Parathyroid adenoma (tissue), 2 donors: Measurements from ENCODE around the gene DDX1.
"Not testable (repeated sequence)": the region's sequence is repeated elsewhere in the genome, so short reads cannot be mapped to it uniquely, and the experiment has no call there.

Source experiments
- H2AFZ ChIP-seq: fragments of 300-600 bp; sonication (generic); one replicate; pipeline ENCODE4 v1.7.0; 2017; ENCODE audit warnings: antibody characterized with exemption, mild to moderate bottlenecking
- H3K27ac ChIP-seq: fragments of 300-600 bp; sonication (generic); one replicate; pipeline ENCODE4 v1.7.0; 2017
- H3K27me3 ChIP-seq: fragments of 300-600 bp; sonication (generic); one replicate; pipeline ENCODE4 v1.7.0; 2017; ENCODE audit warnings: low read length; ENCODE audit not compliant: control insufficient read depth, insufficient read depth
- H3K36me3 ChIP-seq: fragments of 300-600 bp; sonication (generic); one replicate; pipeline ENCODE4 v1.7.0; 2017; ENCODE audit warnings: low read length; ENCODE audit not compliant: control insufficient read depth, insufficient read depth
- H3K4me1 ChIP-seq: fragments of 300-600 bp; sonication (generic); one replicate; pipeline ENCODE4 v1.7.0; 2017; ENCODE audit warnings: control low read depth
- H3K4me2 ChIP-seq: fragments of 300-600 bp; sonication (generic); one replicate; pipeline ENCODE4 v1.7.0; 2017; ENCODE audit warnings: low read length
- H3K4me3 ChIP-seq: fragments of 300-600 bp; sonication (generic); one replicate; pipeline ENCODE4 v1.7.0; 2017; ENCODE audit warnings: low read depth, low read length
- H3K79me2 ChIP-seq: fragments of 300-600 bp; sonication (generic); one replicate; pipeline ENCODE4 v1.7.0; 2017; ENCODE audit warnings: control low read depth
- H3K9ac ChIP-seq: fragments of 300-600 bp; sonication (generic); one replicate; pipeline ENCODE4 v1.7.0; 2017; ENCODE audit warnings: mild to moderate bottlenecking
- H3K9me3 ChIP-seq: fragments of 300-600 bp; sonication (generic); one replicate; pipeline ENCODE4 v1.7.0; 2017; ENCODE audit warnings: low read length; ENCODE audit not compliant: control insufficient read depth
- TF ChIP-seq, protein P1 (sequence below): fragments of 300-600 bp; sonication (generic); IDR thresholded peaks from one replicate; pipeline ENCODE4 v1.7.0; 2017; ENCODE audit warnings: antibody characterized with exemption, mild to moderate bottlenecking
- donor health status: primary hyperparathyroidism.

The DDX1 gene

DNA sequence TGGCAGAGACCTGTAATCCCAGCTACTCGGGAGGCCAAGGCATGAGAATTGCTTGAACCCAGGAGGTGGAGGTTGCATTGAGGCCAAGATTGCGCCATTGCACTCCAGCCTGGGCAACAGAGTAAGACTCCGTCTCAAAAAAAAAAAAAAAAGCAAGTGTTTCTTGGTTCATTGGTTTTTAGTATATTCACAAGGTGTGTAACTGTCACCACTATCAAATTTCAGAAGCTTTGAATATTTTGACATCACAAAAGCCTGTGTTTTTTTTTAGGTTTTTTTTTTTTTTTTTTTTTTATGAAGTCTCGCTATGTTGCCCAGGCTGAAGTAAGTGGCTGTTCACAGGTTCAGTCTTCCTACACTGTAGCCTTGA is 16.7 kb downstream of the DDX1 start:
- H3K4me2 ChIP-seq: no peak overlapping the region
- no peak overlapping the region for H3K4me3 ChIP-seq
- no peaks in the 10 kb centered on the region for H3K79me2 ChIP-seq
- H3K27ac ChIP-seq: no peak overlapping the region
- no peak overlapping the region for H2AFZ ChIP-seq
- H3K27me3 ChIP-seq: no peaks in the 10 kb centered on the region
- H3K36me3 ChIP-seq: no peaks in the 10 kb centered on the region
- TF ChIP-seq, protein P1, sequence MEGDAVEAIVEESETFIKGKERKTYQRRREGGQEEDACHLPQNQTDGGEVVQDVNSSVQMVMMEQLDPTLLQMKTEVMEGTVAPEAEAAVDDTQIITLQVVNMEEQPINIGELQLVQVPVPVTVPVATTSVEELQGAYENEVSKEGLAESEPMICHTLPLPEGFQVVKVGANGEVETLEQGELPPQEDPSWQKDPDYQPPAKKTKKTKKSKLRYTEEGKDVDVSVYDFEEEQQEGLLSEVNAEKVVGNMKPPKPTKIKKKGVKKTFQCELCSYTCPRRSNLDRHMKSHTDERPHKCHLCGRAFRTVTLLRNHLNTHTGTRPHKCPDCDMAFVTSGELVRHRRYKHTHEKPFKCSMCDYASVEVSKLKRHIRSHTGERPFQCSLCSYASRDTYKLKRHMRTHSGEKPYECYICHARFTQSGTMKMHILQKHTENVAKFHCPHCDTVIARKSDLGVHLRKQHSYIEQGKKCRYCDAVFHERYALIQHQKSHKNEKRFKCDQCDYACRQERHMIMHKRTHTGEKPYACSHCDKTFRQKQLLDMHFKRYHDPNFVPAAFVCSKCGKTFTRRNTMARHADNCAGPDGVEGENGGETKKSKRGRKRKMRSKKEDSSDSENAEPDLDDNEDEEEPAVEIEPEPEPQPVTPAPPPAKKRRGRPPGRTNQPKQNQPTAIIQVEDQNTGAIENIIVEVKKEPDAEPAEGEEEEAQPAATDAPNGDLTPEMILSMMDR: no peak
- no peak overlapping the region for H3K9ac ChIP-seq
- H3K9me3 ChIP-seq: no peaks in the 10 kb centered on the region
- H3K4me1 ChIP-seq: no peaks in the 10 kb centered on the region

DNA sequence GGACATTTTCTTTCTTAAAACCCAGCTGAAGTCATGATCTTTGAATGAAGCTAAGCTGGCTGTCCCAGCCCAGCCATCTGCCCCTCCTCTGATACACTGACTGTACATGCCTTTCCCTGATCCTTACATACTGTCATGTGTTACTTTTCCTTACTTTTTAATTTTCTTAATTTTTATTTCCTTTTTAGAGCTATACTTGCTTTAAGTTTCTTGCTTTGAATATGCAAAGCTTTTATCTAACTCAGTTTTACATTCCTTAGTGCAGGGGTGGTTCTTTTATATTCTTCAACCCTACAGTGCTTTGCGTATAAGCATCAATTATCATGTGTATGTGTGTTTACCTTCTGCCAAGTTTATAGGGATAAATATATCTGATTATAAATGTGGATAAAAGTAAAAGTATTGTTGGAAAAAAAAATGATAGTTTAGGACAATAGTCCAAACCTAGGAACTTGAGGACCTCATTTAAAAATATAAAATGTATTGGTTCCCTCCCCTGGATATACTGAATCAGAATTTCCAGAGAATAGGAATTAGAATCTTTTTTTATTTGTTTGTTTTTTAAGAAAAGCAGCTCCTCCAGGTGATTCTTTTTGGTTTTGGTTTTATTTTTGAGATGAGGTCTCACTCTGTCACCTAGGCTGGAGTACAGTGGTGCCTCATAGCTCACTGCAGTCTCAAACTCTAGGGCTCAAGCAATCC is 17.8 kb downstream of the DDX1 start:
- Histone ChIP-seq H3K36me3 (no peaks in the 10 kb centered on the region), H2AFZ (no peak overlapping the region), H3K79me2 (no peaks in the 10 kb centered on the region), H3K9ac (no peak overlapping the region), H3K4me1 (no peaks in the 10 kb centered on the region), H3K4me2 (no peak overlapping the region), H3K27me3 (no peaks in the 10 kb centered on the region), H3K9me3 (no peaks in the 10 kb centered on the region), H3K27ac (no peak overlapping the region), H3K4me3 (no peak overlapping the region)
- TF ChIP-seq, protein P1: no peak

DNA sequence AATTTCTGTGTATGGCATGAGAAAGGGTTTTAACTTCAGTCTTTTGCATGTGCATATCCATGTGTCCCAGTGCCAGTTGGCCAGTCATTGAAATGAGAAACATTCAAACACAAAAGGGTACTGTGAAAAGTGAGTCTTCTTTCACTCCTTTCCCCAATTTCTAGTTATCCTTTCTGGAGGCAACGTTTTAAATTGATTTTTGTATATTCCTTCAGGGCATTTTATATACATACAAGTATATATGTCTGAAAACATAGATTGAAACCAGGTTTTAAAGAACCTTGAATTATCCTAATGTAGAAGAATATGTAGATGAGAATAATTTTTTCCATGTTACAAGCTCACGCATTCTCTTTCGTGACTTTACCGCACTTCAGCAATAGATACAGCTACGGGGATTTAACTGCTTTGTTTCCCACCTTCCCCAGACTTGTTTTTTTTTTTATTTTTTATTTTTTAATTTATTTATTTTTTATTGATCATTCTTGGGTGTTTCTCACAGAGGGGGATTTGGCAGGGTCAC is 18.8 kb downstream of the DDX1 start:
- Histone ChIP-seq H3K79me2 (no peaks in the 10 kb centered on the region), H3K4me1 (no peaks in the 10 kb centered on the region), H3K9ac (no peak overlapping the region), H3K4me2 (no peak overlapping the region), H3K4me3 (no peak overlapping the region), H3K9me3 (no peaks in the 10 kb centered on the region), H3K36me3 (no peaks in the 10 kb centered on the region), H3K27me3 (no peaks in the 10 kb centered on the region), H2AFZ (no peak overlapping the region), H3K27ac (no peak overlapping the region)
- TF ChIP-seq, protein P1: no peak

DNA sequence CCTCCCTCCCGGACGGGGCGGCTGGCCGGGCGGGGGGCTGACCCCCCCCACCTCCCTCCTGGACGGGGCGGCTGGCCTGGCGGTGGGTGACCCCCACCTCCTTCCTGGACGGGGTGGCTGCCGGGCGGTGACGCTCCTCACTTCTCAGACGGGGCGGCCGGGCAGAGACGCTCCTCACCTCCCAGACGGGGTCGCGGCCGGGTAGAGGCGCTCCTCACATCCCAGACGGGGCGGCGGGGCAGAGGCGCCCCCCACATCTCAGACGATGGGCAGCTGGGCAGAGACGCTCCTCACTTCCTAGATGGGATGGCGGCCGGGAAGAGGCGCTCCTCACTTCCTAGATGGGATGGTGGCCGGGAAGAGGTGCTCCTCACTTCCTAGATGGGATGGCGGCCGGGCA is 20.4 kb downstream of the DDX1 start:
- not testable (repeated sequence) for H3K9ac ChIP-seq, H2AFZ ChIP-seq, H3K4me3 ChIP-seq, H3K27me3 ChIP-seq, H3K4me1 ChIP-seq, H3K27ac ChIP-seq, H3K9me3 ChIP-seq, H3K36me3 ChIP-seq, H3K79me2 ChIP-seq, H3K4me2 ChIP-seq

DNA sequence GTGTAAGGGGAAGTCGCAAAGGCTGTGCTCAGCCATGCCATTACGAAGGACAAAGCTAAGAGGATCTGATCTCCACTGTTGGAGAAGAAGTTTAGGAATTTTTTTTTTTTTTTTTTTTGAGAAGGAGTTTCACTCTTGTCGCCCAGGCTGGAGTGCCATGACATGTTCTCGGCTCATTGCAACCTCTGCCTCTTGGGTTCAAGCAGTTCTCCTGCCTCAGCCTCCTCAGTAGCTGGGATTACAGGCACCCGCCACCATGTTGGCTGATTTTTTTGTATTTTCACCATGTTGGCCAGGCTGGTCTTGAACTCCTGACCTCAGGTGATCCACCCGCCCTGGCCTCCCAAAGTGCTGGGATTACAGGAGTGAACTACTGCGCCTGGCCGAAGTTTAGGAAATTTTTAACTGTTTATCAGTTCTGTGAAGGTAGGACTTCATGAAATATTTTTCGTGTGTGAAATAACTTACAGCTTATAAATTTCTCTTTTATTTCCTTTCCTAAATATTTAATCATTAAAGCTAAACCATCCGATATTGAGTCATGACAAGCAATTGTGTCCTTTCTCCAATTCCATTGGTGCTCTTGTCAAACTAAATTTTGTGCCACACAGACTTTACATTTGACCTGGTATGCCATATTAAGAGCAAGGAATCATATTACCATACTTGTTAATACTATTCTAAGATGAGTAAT is 22.2 kb downstream of the DDX1 start:
- no peaks in the 10 kb centered on the region for H3K36me3 ChIP-seq
- H3K27ac ChIP-seq: no peak overlapping the region
- H3K9me3 ChIP-seq: no peaks in the 10 kb centered on the region
- no peaks in the 10 kb centered on the region for H3K79me2 ChIP-seq
- H3K4me2 ChIP-seq: no peak overlapping the region
- no peak overlapping the region for H3K9ac ChIP-seq
- no peaks in the 10 kb centered on the region for H3K27me3 ChIP-seq
- H3K4me1 ChIP-seq: no peaks in the 10 kb centered on the region
- no peak overlapping the region for H3K4me3 ChIP-seq
- no peak overlapping the region for H2AFZ ChIP-seq
- TF ChIP-seq, protein P1: no peak
